K562 (cell line): ENCODE data around the gene TLR5. TPM values are rescaled to one million over a fixed set of nuclear protein-coding genes. Genes with fewer than 3 reads are reported as not detected.
A peak's percentile ranks its signal among the peaks of the same experiment; 100 is the strongest.

Experiments
- BCOR ChIP-seq: fragments of 450-650 bp; IDR thresholded peaks from 2 replicates; pipeline ENCODE4 v1.6.1; 2016
- CBX3 ChIP-seq, 2 experiments: IDR thresholded peaks; 1 replicate in 1 of 2; 2 replicates in 1 of 2; pipeline ENCODE4 v1.6.1; 2012; ENCODE audit warnings: inconsistent platforms in 2 of 2, low read length in 2 of 2, borderline replicate concordance in 1 of 2, control low read depth in 1 of 2
- CEBPG ChIP-seq, 3 experiments: fragments of 200-800 bp in 1 of 3; sonication (Bioruptor generic) in 1 of 3; sonication (generic) in 1 of 3; formaldehyde crosslinking in 1 of 3; IDR thresholded peaks in 2 of 3; conservative IDR thresholded peaks in 1 of 3; 2 replicates each; pipeline versions ENCODE4 v1.6.1 to v1.8.0; 2016 to 2022; ENCODE audit warnings: missing compliant biosample characterization in 2 of 3, missing genetic modification characterization in 2 of 3, mild to moderate bottlenecking in 1 of 3, missing genetic modification reagents in 1 of 3
- DLX4 ChIP-seq: fragments of 250-450 bp; sonication (Bioruptor Pico); IDR thresholded peaks from 2 replicates; pipeline ENCODE4 v1.6.1; 2021; ENCODE audit warnings: mild to moderate bottlenecking
- E2F4 ChIP-seq: sonication (generic); formaldehyde crosslinking; IDR thresholded peaks from 2 replicates; pipeline ENCODE4 v1.8.0; 2022; ENCODE audit warnings: mild to moderate bottlenecking, low read depth, missing genetic modification reagents
- FUS ChIP-seq: fragments of 200-400 bp; formaldehyde crosslinking; optimal IDR thresholded peaks from 2 replicates; pipeline ENCODE3; 2017; ENCODE audit warnings: low read depth, low read length
- GTF2A2 ChIP-seq: IDR thresholded peaks from 2 replicates; pipeline ENCODE4 v1.6.1; 2016; ENCODE audit warnings: mild to moderate bottlenecking, missing genetic modification characterization, missing compliant biosample characterization
- HCFC1 ChIP-seq: IDR thresholded peaks from 2 replicates; pipeline ENCODE4 v1.6.1; 2012; ENCODE audit warnings: low read depth, low read length, improper control_type of control experiment
- MAZ ChIP-seq, 2 experiments: fragments of 450-650 bp in 1 of 2; sonication (generic) in 1 of 2; formaldehyde crosslinking; IDR thresholded peaks in 1 of 2; conservative IDR thresholded peaks in 1 of 2; 2 replicates each; pipeline versions ENCODE4 v1.4.0 to v1.5.0; 2020; ENCODE audit warnings: mild to moderate bottlenecking in 1 of 2, missing genetic modification reagents in 1 of 2
- MIER1 ChIP-seq: fragments of 450-650 bp; IDR thresholded peaks from 2 replicates; pipeline ENCODE4 v1.6.1; 2016; ENCODE audit warnings: antibody characterized with exemption, mild to moderate bottlenecking, low read depth
- NR2C1 ChIP-seq, 2 experiments: fragments of 450-650 bp; IDR thresholded peaks; 2 replicates each; pipeline ENCODE4 v1.6.1; 2017; ENCODE audit warnings: mild to moderate bottlenecking in 2 of 2, antibody characterized with exemption in 1 of 2, inconsistent platforms in 1 of 2, missing compliant biosample characterization in 1 of 2, missing genetic modification characterization in 1 of 2
- RAD51 ChIP-seq: fragments of 450-650 bp; IDR thresholded peaks from 2 replicates; pipeline ENCODE4 v1.7.1; 2016; ENCODE audit warnings: low read depth, mild to moderate bottlenecking, borderline replicate concordance
- TAL1 ChIP-seq: fragments of 450-650 bp; IDR thresholded peaks from 2 replicates; pipeline ENCODE4 v1.6.1; 2016; ENCODE audit warnings: mild to moderate bottlenecking
- ZNF561 ChIP-seq: fragments of 450-650 bp; formaldehyde crosslinking; conservative IDR thresholded peaks from 2 replicates; pipeline ENCODE4 v1.4.0; 2020; ENCODE audit warnings: mild to moderate bottlenecking, moderate library complexity
- polyA plus RNA-seq, 8 experiments: library from polyadenylated mRNA; depleted of rRNA in 4 of 8; stranded (reverse) in 5 of 8; unstranded in 3 of 8; fragments of >200 nt; fragmentation: Nextera tagmentation in 2 of 8; fragmentation: Illumina TruSeq in 1 of 8; extraction: Ambion mirVana in 2 of 8; extraction: Trizol in 1 of 8; gene quantifications; 2 replicates each; pipeline versions ENCODE4 v1.2.1 to v1.2.3, GENCODE V29; 2011 to 2014; ENCODE audit warnings: inconsistent platforms in 1 of 8, missing spikeins in 1 of 8
- total RNA-seq, 7 experiments: library from RNA; depleted of rRNA in 6 of 7; stranded (reverse); fragments of >200 nt in 6 of 7; fragmentation: Illumina TruSeq in 2 of 7; extraction: Trizol in 2 of 7; gene quantifications; 2 replicates each; pipeline versions ENCODE4 v1.2.1 to v1.2.3, GENCODE V29; 2011 to 2021; ENCODE audit warnings: low replicate concordance in 1 of 7

TLR5 gene
- total and polyA plus RNA-seq, 9 of the 15 experiments (the other 6 are each of a cell fraction or from before 2014, with no cell fraction given): 0.93 to 7.4 (median 1.9) TPM

- TF ChIP-seq MAZ (CRISPR knock-in tag; conservative IDR thresholded peaks at IDR 0.05 in 1 of 2, IDR thresholded peaks at IDR 0.05 in 1 of 2) (peak; percentile 91 to 97), E2F4 (CRISPR knock-in tag) (peak; percentile 88), CBX3 (IDR thresholded peaks at IDR 0.05; ENCODE audit: borderline replicate concordance in 1 of 2, low read length in 2 of 2) (peak in 1 of 2 experiments; percentile 86; a peak in 1 of 3 replicates), FUS (peak; percentile 76), ZNF561 (CRISPR knock-in tag) (no peak), CEBPG (CRISPR knock-in tag; IDR thresholded peaks at IDR 0.05) (peak; percentile 42; the same call in 1 of the 2 replicates), CEBPG (tag; conservative IDR thresholded peaks at IDR 0.05 in 1 of 2, IDR thresholded peaks at IDR 0.05 in 1 of 2) (no peak), BCOR (peak; percentile 44; the same call in 1 of the 2 replicates), MIER1 (no peak), DLX4 (CRISPR knock-in tag) (no peak), TAL1 (no peak), NR2C1 (IDR thresholded peaks at IDR 0.05) (no peak), NR2C1 (tag; IDR thresholded peaks at IDR 0.05) (no peak), GTF2A2 (tag) (no peak), RAD51 (peak; percentile 20; the same call in 1 of the 2 replicates), HCFC1 (no peak)
Measured at GRCh38 chr1:223142795-223143536, at the start of gene TLR5 (continued).
